Liver (tissue), 9 donors: ENCODE results near the gene GNAO1. TPM values are rescaled to one million over a fixed set of nuclear protein-coding genes. Genes with fewer than 3 reads are reported as not detected.
A peak's percentile ranks its signal among the peaks of the same experiment; 100 is the strongest.

Source experiments
- DNase-seq: peaks from one replicate; pipeline ENCODE4 v3.0.0-alpha.2; 2017; ENCODE audit warnings: low spot score
- H3K27ac ChIP-seq, 2 donors: one replicate each; pipeline ENCODE4 v1.7.0; 2013; ENCODE audit warnings: inconsistent platforms in 2 of 2, low read length in 2 of 2, control low read depth in 1 of 2, low read depth in 1 of 2, mild to moderate bottlenecking in 1 of 2
- H3K27me3 ChIP-seq, 4 donors: one replicate each; pipeline versions ENCODE4 v1.6.1 to v1.7.0; 2013; ENCODE audit warnings: low read length in 3 of 4, inconsistent platforms in 1 of 4, mild to moderate bottlenecking in 1 of 4, moderate library complexity in 1 of 4; ENCODE audit not compliant: control insufficient read depth in 4 of 4, insufficient read depth in 4 of 4
- H3K36me3 ChIP-seq, 4 donors: one replicate each; pipeline versions ENCODE4 v1.6.1 to v1.7.0; 2013; ENCODE audit warnings: low read length in 3 of 4, mild to moderate bottlenecking in 3 of 4, low read depth in 1 of 4, moderate library complexity in 1 of 4; ENCODE audit not compliant: control insufficient read depth in 4 of 4, insufficient read depth in 3 of 4
- H3K4me1 ChIP-seq, 4 donors: one replicate each; pipeline versions ENCODE4 v1.6.1 to v1.7.0; 2013; ENCODE audit warnings: low read length in 3 of 4, mild to moderate bottlenecking in 3 of 4, moderate library complexity in 1 of 4; ENCODE audit not compliant: control insufficient read depth in 4 of 4, insufficient read depth in 4 of 4
- H3K4me3 ChIP-seq, 3 donors: one replicate each; pipeline versions ENCODE4 v1.6.1 to v1.7.0; 2013; ENCODE audit warnings: low read length in 3 of 3, control low read depth in 1 of 3, low read depth in 1 of 3, mild to moderate bottlenecking in 1 of 3
- H3K9ac ChIP-seq, 2 donors: one replicate each; pipeline ENCODE4 v1.7.0; 2013; ENCODE audit warnings: low read length in 2 of 2, mild to moderate bottlenecking in 2 of 2, moderate library complexity in 2 of 2, control low read depth in 1 of 2, low read depth in 1 of 2
- H3K9me3 ChIP-seq, 4 donors: one replicate each; pipeline versions ENCODE4 v1.6.1 to v1.7.0; 2013; ENCODE audit warnings: low read length in 3 of 4; ENCODE audit not compliant: control insufficient read depth in 4 of 4
- EGR1 ChIP-seq, 2 donors: IDR thresholded peaks; 2 replicates each; pipeline ENCODE4 v1.6.1; 2016 to 2018; ENCODE audit warnings: antibody characterized with exemption in 2 of 2, low read depth in 2 of 2
- FOXA2 ChIP-seq: IDR thresholded peaks from 2 replicates; pipeline ENCODE4 v1.6.1; 2016; ENCODE audit warnings: antibody characterized with exemption
- HNF4A ChIP-seq, 2 donors: conservative IDR thresholded peaks; 2 replicates each; pipeline ENCODE4 v1.6.1; 2016; ENCODE audit warnings: antibody characterized with exemption in 2 of 2, mild to moderate bottlenecking in 2 of 2
- HNF4G ChIP-seq: IDR thresholded peaks from 2 replicates; pipeline ENCODE4 v1.6.1; 2016; ENCODE audit warnings: antibody characterized with exemption
- JUND ChIP-seq, 2 donors: IDR thresholded peaks; 2 replicates each; pipeline ENCODE4 v1.6.1; 2016; ENCODE audit warnings: antibody characterized with exemption in 2 of 2
- RAD21 ChIP-seq, 2 donors: IDR thresholded peaks; 2 replicates each; pipeline ENCODE4 v1.6.1; 2016; ENCODE audit warnings: antibody characterized with exemption in 2 of 2, mild to moderate bottlenecking in 2 of 2
- SP1 ChIP-seq: IDR thresholded peaks from 2 replicates; pipeline ENCODE4 v1.6.1; 2018; ENCODE audit warnings: antibody characterized with exemption, mild to moderate bottlenecking
- TAF1 ChIP-seq: conservative IDR thresholded peaks from 2 replicates; pipeline ENCODE4 v1.6.1; 2016; ENCODE audit warnings: antibody characterized with exemption, mild to moderate bottlenecking
- YY1 ChIP-seq: IDR thresholded peaks from 2 replicates; pipeline ENCODE4 v1.6.1; 2016; ENCODE audit warnings: antibody characterized with exemption, mild to moderate bottlenecking
- WGBS: extraction: QIAGEN DNeasy Blood & Tissue Kit; methylation state at CpG from one replicate; pipeline ENCODE4 v1.1.7; 2013; 5-methylcytosine and 5-hydroxymethylcytosine counted together
- polyA plus RNA-seq, 2 donors: library from polyadenylated mRNA; stranded (reverse) in 1 of 2; unstranded in 1 of 2; fragments of 200-250 nt in 1 of 2; fragments of >200 nt in 1 of 2; fragmentation: Nextera tagmentation in 1 of 2; extraction: Ambion mirVana in 1 of 2; gene quantifications; one replicate each; pipeline versions ENCODE4 v1.2.1 to v1.2.3, GENCODE V29; 2013 to 2015
- total RNA-seq, 2 donors: library from RNA; depleted of rRNA; stranded (reverse); fragments of >200 nt; gene quantifications; one replicate each; pipeline ENCODE4 v1.2.3, GENCODE V29; 2014
- TF ChIP-seq, protein P1 (sequence below): IDR thresholded peaks from 2 replicates; pipeline ENCODE4 v1.6.1; 2016; ENCODE audit warnings: antibody characterized with exemption, mild to moderate bottlenecking
- TF ChIP-seq, protein P2 (sequence below): fragments of 150-350 bp; IDR thresholded peaks from 2 replicates; pipeline ENCODE4 v1.5.1; 2017; ENCODE audit warnings: improper control_type of control experiment, low read depth, low read length; ENCODE audit not compliant: missing input control
- TF ChIP-seq, protein P3 (sequence below): IDR thresholded peaks from 2 replicates; pipeline ENCODE4 v1.6.1; 2016; ENCODE audit warnings: antibody characterized with exemption
- donor health status: healthy.
- donor health status: healthy.
- donor health status: healthy.
- donor health status: healthy.
- donor health status: healthy.

Gene GNAO1
- total and polyA plus RNA-seq, 4 donors, result 0.61 to 15.1 (median 7.0) TPM

DNA sequence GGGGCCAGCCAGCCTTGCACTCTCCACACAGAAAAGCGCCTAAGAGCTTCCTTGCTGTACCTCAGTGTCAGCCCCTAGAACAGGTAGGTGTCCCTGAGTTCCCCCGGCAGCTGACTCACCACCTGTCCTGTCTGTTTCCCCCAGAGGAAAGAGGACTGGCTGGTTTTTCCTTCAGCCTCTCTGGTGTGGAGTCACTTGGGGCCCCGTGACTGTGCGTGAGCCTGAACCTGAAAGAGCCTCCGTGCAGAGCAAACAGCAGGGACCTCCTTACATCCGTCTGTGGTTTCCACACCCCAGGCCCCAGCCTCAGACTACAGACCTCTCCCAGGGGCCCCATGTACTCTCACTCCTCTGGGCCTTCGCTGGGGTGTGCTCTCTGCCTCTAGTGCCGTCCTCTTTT is 87.8 kb downstream of the GNAO1 start:
- peaks cover 2 to 38% (median 12%) of the 10 kb centered on the region in 4 donors for H3K36me3 ChIP-seq
- no peaks in the 10 kb centered on the region for H3K4me1 ChIP-seq
- no peak overlapping the region for H3K27ac ChIP-seq
- 81% methylated on average over 8 of the region's 8 CpGs for WGBS
- TF ChIP-seq FOXA2 (no peak), RAD21 (IDR thresholded peaks at IDR 0.05) (no peak)
- H3K27me3 ChIP-seq, result no peaks in the 10 kb centered on the region
- H3K4me3 ChIP-seq, result no peak overlapping the region
- DNase-seq, result no peak
- no peaks in the 10 kb centered on the region for H3K9me3 ChIP-seq
- no peak overlapping the region for H3K9ac ChIP-seq

DNA sequence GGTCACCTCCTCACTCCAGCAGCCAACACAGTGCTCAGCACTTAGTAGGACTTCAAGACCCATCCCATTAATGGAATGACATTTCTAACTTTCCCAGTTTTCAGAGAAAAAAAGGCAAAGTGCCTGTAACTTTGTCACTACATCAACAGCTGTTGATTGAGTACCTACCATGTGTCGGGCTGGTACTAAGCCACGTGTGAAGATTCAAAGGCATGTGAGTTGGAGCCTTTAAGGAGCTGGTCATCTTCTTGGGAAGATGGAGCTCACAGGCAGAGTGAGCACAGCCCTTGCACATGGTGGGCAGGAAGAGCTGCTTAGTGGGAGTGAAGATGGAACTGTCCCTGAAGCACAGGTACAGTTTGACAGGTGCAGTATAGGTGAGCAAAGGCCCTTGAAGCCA is 88.6 kb downstream of the GNAO1 start:
- Histone ChIP-seq H3K9me3 (no peaks in the 10 kb centered on the region), H3K27ac (no peak overlapping the region), H3K36me3 (peaks cover 2 to 39% (median 14%) of the 10 kb centered on the region in 4 donors), H3K9ac (no peak overlapping the region), H3K27me3 (no peaks in the 10 kb centered on the region), H3K4me3 (no peak overlapping the region), H3K4me1 (no peaks in the 10 kb centered on the region)
- DNase-seq, result no peak
- no peak for TF ChIP-seq JUND (IDR thresholded peaks at IDR 0.05)
- WGBS, result 96% methylated on average over 2 of the region's 2 CpGs

DNA sequence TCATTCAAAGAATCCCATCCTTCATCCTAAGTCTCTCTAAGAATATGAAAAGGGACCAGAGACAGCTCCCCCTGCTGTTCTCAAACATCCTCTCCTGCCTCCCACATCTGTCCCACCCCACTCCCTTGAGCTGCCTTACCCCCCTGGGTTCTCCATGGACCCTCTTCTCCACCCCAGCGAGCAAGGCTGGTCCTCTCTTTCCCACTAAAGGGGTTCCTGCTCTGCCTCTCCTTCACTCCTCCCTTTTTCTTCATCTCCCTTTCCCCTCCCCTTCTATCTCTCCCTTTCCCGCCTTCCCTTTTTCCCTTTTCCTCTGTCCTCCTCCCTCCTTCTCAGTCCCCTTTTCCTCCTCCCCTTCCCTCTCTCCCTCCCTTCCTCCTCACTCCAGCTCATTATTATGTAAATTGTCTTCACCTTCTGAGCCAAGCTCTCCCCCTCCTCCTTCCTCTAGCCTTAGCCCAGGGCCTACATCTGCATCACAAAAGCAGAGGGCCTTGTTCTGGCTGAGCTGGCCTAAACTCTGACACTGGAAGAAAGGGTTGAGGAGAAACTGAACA is 90.0 kb downstream of the GNAO1 start:
- H3K4me3 ChIP-seq, result no peak overlapping the region
- no peaks in the 10 kb centered on the region for H3K27me3 ChIP-seq
- no peaks in the 10 kb centered on the region for H3K4me1 ChIP-seq
- H3K27ac ChIP-seq, result no peak overlapping the region
- WGBS, result 81% methylated on average over 2 of the region's 2 CpGs
- peaks cover 2 to 38% (median 14%) of the 10 kb centered on the region in 4 donors for H3K36me3 ChIP-seq
- DNase-seq, result no peak
- peak; percentile 39 to 67 for TF ChIP-seq RAD21 (IDR thresholded peaks at IDR 0.05)
- TF ChIP-seq, protein P1, sequence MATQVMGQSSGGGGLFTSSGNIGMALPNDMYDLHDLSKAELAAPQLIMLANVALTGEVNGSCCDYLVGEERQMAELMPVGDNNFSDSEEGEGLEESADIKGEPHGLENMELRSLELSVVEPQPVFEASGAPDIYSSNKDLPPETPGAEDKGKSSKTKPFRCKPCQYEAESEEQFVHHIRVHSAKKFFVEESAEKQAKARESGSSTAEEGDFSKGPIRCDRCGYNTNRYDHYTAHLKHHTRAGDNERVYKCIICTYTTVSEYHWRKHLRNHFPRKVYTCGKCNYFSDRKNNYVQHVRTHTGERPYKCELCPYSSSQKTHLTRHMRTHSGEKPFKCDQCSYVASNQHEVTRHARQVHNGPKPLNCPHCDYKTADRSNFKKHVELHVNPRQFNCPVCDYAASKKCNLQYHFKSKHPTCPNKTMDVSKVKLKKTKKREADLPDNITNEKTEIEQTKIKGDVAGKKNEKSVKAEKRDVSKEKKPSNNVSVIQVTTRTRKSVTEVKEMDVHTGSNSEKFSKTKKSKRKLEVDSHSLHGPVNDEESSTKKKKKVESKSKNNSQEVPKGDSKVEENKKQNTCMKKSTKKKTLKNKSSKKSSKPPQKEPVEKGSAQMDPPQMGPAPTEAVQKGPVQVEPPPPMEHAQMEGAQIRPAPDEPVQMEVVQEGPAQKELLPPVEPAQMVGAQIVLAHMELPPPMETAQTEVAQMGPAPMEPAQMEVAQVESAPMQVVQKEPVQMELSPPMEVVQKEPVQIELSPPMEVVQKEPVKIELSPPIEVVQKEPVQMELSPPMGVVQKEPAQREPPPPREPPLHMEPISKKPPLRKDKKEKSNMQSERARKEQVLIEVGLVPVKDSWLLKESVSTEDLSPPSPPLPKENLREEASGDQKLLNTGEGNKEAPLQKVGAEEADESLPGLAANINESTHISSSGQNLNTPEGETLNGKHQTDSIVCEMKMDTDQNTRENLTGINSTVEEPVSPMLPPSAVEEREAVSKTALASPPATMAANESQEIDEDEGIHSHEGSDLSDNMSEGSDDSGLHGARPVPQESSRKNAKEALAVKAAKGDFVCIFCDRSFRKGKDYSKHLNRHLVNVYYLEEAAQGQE, result no peak
- TF ChIP-seq, protein P2, sequence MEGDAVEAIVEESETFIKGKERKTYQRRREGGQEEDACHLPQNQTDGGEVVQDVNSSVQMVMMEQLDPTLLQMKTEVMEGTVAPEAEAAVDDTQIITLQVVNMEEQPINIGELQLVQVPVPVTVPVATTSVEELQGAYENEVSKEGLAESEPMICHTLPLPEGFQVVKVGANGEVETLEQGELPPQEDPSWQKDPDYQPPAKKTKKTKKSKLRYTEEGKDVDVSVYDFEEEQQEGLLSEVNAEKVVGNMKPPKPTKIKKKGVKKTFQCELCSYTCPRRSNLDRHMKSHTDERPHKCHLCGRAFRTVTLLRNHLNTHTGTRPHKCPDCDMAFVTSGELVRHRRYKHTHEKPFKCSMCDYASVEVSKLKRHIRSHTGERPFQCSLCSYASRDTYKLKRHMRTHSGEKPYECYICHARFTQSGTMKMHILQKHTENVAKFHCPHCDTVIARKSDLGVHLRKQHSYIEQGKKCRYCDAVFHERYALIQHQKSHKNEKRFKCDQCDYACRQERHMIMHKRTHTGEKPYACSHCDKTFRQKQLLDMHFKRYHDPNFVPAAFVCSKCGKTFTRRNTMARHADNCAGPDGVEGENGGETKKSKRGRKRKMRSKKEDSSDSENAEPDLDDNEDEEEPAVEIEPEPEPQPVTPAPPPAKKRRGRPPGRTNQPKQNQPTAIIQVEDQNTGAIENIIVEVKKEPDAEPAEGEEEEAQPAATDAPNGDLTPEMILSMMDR, result peak; percentile 33
- TF ChIP-seq HNF4A (conservative IDR thresholded peaks at IDR 0.05), result no peak
- no peak for TF ChIP-seq HNF4G
- H3K9ac ChIP-seq, result no peak overlapping the region
- no peaks in the 10 kb centered on the region for H3K9me3 ChIP-seq

DNA sequence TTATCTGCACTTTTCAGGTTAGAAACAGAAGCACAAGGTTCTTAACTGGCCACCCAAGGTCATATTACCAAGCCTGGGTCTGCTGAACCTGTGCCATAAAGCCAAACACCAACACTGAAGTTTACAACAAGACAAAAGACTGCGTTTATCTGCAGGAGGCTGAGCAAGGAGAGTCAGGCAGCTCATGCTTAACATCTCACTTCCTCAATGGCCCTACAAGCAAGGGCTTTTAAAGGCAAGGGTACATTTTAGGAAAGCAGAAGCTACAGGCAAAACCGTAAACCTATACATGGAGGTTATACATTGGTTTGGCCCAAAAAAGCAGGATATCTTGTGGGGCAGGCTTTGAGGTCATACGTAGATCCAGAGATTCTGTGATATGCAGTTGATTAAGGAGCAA is 91.2 kb downstream of the GNAO1 start:
- Histone ChIP-seq H3K4me3 (no peak overlapping the region), H3K9ac (no peak overlapping the region), H3K27ac (no peak overlapping the region), H3K4me1 (no peaks in the 10 kb centered on the region), H3K36me3 (peaks cover 2 to 34% (median 13%) of the 10 kb centered on the region in 4 donors), H3K27me3 (no peaks in the 10 kb centered on the region), H3K9me3 (no peaks in the 10 kb centered on the region)
- DNase-seq, result no peak
- 84% methylated on average over 3 of the region's 3 CpGs for WGBS
- TF ChIP-seq SP1 (no peak), FOXA2 (no peak), HNF4A (conservative IDR thresholded peaks at IDR 0.05) (no peak), EGR1 (IDR thresholded peaks at IDR 0.05; ENCODE audit: low read depth in 2 of 2) (no peak), TAF1 (no peak), YY1 (no peak)
- TF ChIP-seq, protein P1, result no peak
- TF ChIP-seq, protein P3, sequence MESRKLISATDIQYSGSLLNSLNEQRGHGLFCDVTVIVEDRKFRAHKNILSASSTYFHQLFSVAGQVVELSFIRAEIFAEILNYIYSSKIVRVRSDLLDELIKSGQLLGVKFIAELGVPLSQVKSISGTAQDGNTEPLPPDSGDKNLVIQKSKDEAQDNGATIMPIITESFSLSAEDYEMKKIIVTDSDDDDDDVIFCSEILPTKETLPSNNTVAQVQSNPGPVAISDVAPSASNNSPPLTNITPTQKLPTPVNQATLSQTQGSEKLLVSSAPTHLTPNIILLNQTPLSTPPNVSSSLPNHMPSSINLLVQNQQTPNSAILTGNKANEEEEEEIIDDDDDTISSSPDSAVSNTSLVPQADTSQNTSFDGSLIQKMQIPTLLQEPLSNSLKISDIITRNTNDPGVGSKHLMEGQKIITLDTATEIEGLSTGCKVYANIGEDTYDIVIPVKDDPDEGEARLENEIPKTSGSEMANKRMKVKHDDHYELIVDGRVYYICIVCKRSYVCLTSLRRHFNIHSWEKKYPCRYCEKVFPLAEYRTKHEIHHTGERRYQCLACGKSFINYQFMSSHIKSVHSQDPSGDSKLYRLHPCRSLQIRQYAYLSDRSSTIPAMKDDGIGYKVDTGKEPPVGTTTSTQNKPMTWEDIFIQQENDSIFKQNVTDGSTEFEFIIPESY, result no peak
